Osteocyte (in vitro differentiated cells): ENCODE data around the gene GIMAP8. TPM values are rescaled to one million over a fixed set of nuclear protein-coding genes. Genes with fewer than 3 reads are reported as not detected.

Experiments
- DNase-seq: peaks from one replicate; pipeline ENCODE4 v3.0.0; 2021; ENCODE audit warnings: mixed read lengths; ENCODE audit not compliant: unreplicated experiment; ENCODE audit errors: extremely low spot score
- H3K27ac Mint-ChIP-seq: one replicate; pipeline ENCODE4 v1.8.0; 2021; ENCODE audit warnings: mild to moderate bottlenecking, mixed read lengths; ENCODE audit not compliant: unreplicated experiment
- H3K27me3 Mint-ChIP-seq: one replicate; pipeline ENCODE4 v1.8.0; 2021; ENCODE audit warnings: mixed read lengths; ENCODE audit not compliant: unreplicated experiment
- H3K36me3 Mint-ChIP-seq: one replicate; pipeline ENCODE4 v1.8.0; 2021; ENCODE audit warnings: mixed read lengths; ENCODE audit not compliant: unreplicated experiment
- H3K4me1 Mint-ChIP-seq: one replicate; pipeline ENCODE4 v1.8.0; 2021; ENCODE audit warnings: mixed read lengths; ENCODE audit not compliant: unreplicated experiment
- H3K4me3 Mint-ChIP-seq: one replicate; pipeline ENCODE4 v1.8.0; 2021; ENCODE audit warnings: mild to moderate bottlenecking, moderate library complexity, mixed read lengths; ENCODE audit not compliant: unreplicated experiment
- H3K9me3 Mint-ChIP-seq: one replicate; pipeline ENCODE4 v1.8.0; 2021; ENCODE audit warnings: mixed read lengths; ENCODE audit not compliant: unreplicated experiment
- CTCF ChIP-seq: fragments of 200-600 bp; sonication (generic); IDR thresholded peaks from 2 replicates; pipeline ENCODE4 v1.5.0; 2021; ENCODE audit warnings: antibody characterized with exemption, mild to moderate bottlenecking, moderate library complexity
- total RNA-seq: library from RNA; stranded (reverse); gene quantifications from 2 replicates; pipeline ENCODE4 v1.2.1, GENCODE V29; 2021

Gene GIMAP8
- total RNA-seq, 1 donor from 2014 or later = not detected

- Mint-ChIP-seq H3K27ac (peak overlapping the region; percentile 81), H3K9me3 (no peaks in the 10 kb centered on the region), H3K4me3 (peak overlapping the region; percentile 89), H3K4me1 (peaks cover 39% of the 10 kb centered on the region), H3K36me3 (peaks cover 4% of the 10 kb centered on the region), H3K27me3 (no peaks in the 10 kb centered on the region)
- TF ChIP-seq CTCF = no peak
- no peak for DNase-seq
These were observed 44.7 kb upstream of the GIMAP8 start for GRCh38 chr7:150405584-150406311.

GRCh38 chr7:150406312-150406566, 44.2 kb upstream of the GIMAP8 start:
- no peak for TF ChIP-seq CTCF
- Mint-ChIP-seq H3K4me1 (peaks cover 44% of the 10 kb centered on the region), H3K27ac (peak overlapping the region; percentile 81), H3K4me3 (peak overlapping the region; percentile 89), H3K36me3 (peaks cover 4% of the 10 kb centered on the region), H3K9me3 (no peaks in the 10 kb centered on the region), H3K27me3 (no peaks in the 10 kb centered on the region)
- no peak for DNase-seq

- Mint-ChIP-seq H3K4me1 (peaks cover 44% of the 10 kb centered on the region), H3K36me3 (peaks cover 4% of the 10 kb centered on the region), H3K4me3 (peak overlapping the region; percentile 89), H3K27me3 (no peaks in the 10 kb centered on the region), H3K27ac (peak overlapping the region; percentile 81), H3K9me3 (no peaks in the 10 kb centered on the region)
- no peak for TF ChIP-seq CTCF
- no peak for DNase-seq
These were observed 43.6 kb upstream of the GIMAP8 start for GRCh38 chr7:150406567-150407421.

GRCh38 chr7:150407588-150408392, 42.6 kb upstream of the GIMAP8 start:
- Mint-ChIP-seq H3K9me3 (no peaks in the 10 kb centered on the region), H3K27ac (no peak overlapping the region), H3K4me1 (peaks cover 39% of the 10 kb centered on the region)

More at GRCh38 chr7:150407588-150408392, 42.6 kb upstream of the GIMAP8 start:
- Mint-ChIP-seq H3K27me3 (no peaks in the 10 kb centered on the region), H3K4me3 (no peak overlapping the region), H3K36me3 (peaks cover 4% of the 10 kb centered on the region)
- TF ChIP-seq CTCF = no peak
- DNase-seq = no peak
